NCI-H446 (cell line): ENCODE measurements around the gene ZNF778.
A peak's percentile ranks its signal among the peaks of the same experiment; 100 is the strongest.

ENCODE experiments used
- DNase-seq, 2 experiments: peaks; one replicate each; lab custom pipeline; 2025; lab: John Stamatoyannopoulos, UW

ZNF778 gene

DNA sequence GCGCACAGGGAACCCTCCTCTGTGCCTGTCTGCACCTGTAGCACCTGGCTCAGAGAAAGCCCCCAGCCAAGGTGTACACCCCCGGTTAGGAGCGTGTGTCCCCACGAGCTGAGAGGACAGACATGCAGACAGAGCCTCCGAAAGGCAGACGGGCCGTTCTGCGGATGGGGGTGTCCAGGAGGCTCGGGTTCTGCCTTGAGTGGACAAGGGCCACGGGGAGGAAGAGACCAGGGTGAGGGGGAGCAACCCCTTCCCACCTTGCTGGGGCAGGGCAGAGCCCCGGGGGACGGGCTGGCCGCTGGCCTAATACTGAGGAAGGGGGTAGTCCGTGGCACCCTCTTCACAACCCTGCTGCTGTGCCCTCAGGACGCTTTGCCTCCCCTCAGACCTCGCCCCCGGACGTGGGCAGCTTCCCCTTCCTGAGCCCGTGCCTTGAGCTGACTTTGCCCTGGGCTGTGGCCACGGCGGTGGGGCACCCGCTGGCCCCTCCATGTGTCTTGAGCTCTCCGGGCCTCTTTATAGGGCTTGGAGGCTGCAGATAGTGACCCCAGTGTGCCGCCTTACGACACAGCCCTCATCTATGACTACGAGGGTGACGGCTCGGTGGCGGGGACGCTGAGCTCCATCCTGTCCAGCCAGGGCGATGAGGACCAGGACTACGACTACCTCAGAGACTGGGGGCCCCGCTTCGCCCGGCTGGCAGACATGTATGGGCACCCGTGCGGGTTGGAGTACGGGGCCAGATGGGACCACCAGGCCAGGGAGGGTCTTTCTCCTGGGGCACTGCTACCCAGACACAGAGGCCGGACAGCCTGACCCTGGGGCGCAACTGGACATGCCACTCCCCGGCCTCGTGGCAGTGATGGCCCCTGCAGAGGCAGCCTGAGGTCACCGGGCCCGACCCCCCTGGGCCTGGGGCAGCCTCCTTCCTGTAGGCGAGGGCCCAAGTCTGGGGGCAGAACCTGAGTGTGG, 22.9 kb upstream of the ZNF778 start:
- DNase-seq = no peak

DNA sequence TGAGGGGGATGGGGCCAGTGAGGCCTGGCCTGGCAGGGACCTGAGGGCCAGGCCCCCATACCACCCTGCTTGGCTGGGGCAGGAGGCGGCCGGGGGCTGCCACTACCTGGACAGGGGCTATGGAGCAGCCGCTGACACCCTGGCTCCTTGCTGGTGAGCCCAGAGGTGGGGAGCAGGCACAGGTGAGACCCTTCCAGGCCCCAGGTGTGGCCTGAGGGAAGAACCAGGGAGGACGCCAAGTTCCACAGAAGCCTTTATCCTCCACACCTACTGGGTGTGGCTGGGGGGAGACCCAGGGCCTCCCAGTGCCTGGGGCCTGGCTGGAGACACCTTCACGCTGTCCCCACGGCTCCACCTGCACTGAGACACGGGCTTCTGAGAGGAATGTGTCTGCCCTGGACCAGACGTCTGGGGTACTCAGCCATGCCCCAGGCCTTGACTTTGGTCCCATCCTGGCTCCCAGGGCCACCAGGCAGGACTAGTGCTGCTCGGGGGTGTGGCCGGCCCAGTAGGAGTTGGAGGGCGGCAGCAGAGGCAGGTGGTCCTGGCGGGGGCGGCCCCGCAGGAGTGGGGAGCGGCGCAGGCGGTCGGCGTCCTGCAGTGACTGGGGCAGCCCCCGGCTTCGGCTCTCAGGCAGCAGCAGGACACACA, 21.9 kb upstream of the ZNF778 start:
- DNase-seq = no peak

DNA sequence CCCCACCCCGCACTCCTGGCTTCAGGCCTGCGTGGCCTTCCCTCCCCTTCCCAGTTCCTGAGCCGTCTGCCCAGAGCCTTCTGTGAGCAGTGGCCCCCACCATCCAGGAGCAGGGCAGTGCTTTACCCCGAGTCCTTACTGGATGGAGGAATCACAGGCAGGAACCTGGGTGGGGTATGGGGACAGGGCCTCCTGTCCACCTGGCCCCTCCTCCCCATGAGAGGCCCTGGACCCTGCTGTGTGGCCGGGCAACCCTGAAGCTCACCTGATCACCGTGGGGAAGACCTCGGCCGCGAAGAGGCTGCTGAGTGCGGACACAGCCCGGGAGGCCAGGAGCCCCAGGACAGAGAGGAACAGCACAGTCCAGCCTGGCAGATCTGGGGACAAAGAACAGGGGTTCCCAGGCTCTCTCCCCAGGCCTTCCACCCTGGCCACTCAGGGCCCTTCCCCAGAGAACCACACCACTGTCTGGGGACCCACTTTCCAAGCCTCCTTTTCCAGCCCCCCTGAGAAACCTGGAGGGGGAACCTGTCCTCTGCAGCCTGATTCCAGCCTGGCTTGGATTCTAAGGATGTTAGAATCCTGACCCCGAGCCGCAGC, 20.4 kb upstream of the ZNF778 start:
- no peak for DNase-seq

DNA sequence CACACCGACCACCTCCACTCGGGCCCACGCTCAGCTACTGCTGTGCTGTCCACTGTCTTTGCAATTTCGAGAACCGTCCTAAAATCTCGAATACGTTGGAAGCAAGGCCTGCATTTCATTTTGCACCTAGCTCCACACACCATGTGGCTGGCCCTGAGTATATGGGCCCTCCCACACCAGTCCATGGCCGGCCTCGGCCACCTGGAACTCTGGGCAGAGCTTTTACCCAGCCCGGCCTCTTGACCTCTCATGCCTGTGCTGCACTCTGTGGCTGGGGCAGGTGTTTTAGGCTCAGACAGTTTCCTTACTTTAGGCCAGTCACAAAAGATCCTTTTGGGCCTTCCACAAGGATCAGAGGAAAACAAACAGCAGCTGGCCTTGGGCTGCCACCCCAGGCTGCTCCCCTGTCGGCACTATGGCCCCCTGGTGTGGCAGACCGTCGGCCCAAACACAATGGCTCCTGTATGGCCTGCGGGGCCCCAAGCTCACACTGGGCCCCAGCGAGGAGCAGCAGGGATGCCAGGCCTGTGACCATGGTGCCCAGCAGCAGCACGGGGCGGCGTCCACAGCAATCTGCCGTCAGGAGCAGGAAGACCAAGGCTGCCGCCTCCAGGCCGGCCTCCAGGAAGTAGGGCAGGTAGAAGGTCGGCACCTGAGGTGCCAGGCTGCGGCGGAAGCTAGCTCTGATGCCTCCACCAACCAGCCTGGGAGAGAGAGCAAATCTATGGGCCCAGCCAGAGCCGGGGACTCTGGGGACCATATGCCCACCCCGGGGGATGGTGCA, 19.7 kb upstream of the ZNF778 start:
- DNase-seq = no peak

DNA sequence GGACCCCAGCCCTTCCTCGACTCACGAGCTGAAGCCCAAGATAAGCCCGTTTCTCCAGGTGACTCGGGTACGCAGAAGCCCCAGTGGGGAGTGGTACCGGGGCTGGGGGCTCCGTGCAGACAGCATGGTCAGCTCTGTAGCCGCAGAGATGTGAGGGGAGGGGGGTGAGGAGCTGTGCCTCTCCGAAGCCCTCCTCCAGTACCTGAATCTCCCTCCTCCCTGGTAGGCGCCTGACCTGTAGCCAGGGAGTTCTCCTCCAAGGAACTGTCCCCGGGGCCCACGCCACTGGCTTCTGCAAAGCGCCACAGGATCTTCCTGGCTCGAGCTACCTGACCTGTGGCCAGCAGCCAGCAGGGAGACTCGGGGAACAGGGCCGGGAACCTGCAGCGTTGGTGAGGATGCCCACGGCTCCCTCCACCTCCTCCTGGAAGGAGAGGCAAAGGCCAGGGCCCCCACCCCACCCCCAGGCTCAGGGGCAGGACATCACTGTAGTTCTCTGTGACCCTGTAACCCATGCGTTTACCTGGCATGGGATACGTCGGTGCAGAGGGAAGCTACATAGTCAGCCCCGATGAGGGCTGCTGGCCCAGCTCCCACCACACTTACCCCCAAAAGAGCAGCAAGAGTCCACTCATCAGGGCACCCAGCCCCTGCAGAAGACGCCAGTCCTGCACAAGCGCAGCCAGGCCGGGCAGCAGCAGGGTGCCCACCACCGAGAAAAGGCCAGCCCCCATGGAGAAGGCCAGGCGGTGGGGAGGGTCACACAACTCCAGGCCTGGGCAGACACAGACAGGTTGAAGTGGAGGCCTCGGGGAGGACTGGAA, 18.9 kb upstream of the ZNF778 start:
- no peak for DNase-seq

DNA sequence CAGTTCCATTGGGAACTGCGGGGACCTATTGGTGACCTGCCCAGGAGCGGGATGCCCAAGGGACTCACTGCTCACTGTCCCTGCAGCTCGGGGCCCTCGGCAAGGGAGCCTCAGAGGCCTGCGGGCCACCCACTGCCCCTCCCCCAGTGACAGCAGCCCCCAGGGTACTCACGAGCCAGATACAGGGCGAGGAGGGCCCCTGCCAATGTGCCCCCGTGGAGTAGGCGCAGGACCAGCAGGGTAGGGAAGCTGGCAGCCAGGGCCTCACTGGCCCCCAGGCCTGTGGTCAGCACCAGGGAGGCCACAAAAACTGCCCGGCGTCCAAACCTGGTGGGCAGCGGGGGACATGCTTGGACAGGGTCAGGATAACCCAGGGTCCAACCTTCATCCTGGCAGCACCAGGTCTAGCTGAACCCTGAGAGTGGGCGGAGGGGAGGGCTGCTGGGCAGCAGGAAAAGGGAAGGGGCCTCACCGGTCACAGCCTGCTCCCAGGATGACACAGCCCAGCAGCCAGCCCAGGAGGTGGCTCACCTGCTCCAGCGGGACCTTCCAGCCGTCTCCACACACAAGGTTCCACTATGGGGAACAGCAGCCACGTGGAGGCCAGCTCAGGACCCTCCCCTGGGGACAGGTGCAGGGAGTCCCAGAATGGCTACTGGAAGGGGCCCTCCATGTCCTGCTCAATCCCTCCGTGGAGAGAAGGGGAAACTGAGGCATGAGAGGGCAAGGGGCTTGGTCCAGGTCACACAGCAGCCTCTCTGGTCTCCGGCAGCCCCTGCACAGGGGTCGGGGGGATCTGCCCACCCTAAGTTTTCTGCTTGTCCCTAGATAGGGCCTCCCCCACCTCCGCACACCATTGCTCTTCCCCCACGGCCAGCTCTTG, 18.0 kb upstream of the ZNF778 start:
- DNase-seq = no peak

DNA sequence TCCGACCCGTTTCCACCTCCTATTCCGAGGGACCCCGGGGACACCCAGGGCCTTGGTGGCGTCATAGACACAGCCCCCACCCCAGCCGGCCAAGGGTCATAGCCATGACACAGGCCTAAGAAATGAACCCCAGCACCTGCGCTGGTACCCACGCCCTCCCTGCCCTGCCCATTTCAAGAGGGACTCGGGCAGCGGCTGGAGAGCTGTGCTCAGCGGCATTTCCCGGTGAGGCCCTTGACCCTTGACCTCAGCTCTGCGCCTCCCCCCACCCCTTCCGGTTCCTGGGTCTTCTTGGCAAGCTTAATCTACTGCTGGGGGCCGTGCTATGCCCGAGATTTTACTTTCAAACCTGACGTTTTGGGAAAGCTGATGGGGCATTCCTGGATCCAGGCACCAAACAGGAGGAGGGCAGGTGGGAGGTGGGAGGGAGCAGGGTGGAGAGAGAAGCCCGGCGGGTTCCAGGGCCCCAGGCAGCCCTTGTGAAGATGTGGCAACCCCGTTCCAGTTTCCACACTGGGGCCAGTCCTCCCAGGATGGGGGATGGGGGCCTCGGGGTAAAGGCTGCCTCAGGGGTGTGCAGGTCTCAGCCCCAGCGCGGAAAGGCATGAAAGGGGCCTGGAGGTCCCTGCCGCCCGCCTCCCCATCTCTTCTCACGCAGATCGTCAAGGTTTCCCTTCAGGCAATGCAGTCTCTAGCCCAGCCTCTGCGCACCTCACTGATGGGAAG, 17.2 kb upstream of the ZNF778 start, which contains the start of gene SLC22A31:
TSS of gene SLC22A31 (minus strand) at position 414 of the 726 bp plus-strand sequence. CDS start at position 378, 36 bp downstream.
- DNase-seq = no peak

DNA sequence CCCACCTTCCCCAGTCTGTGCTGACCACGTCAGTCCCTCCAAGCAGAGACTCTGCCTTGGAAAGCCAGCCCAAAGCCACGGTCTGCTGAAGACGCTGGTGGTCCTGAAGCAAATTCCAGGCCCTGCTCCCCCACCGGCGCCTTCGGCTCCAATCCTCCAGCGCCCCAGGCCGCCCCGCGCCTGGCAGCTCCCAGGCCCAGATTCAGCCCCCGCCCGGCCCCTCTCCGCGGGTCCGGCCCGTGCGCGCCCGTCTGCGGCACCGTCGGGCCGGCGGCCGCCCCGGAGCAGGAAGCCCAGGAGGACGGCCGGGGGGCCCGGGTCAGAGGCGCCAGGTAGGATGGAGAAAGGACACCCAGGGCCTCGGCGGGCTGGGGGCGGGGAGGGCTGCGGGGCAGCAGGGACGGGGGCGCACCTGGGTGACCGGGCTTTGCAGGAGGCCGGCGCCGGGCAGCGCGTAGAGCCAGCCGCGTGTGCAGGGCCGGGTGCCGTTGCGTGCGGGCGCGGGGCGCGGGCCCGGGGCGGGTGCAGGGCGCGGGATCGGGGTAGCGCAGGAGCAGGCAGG, 16.6 kb upstream of the ZNF778 start:
- DNase-seq = no peak

DNA sequence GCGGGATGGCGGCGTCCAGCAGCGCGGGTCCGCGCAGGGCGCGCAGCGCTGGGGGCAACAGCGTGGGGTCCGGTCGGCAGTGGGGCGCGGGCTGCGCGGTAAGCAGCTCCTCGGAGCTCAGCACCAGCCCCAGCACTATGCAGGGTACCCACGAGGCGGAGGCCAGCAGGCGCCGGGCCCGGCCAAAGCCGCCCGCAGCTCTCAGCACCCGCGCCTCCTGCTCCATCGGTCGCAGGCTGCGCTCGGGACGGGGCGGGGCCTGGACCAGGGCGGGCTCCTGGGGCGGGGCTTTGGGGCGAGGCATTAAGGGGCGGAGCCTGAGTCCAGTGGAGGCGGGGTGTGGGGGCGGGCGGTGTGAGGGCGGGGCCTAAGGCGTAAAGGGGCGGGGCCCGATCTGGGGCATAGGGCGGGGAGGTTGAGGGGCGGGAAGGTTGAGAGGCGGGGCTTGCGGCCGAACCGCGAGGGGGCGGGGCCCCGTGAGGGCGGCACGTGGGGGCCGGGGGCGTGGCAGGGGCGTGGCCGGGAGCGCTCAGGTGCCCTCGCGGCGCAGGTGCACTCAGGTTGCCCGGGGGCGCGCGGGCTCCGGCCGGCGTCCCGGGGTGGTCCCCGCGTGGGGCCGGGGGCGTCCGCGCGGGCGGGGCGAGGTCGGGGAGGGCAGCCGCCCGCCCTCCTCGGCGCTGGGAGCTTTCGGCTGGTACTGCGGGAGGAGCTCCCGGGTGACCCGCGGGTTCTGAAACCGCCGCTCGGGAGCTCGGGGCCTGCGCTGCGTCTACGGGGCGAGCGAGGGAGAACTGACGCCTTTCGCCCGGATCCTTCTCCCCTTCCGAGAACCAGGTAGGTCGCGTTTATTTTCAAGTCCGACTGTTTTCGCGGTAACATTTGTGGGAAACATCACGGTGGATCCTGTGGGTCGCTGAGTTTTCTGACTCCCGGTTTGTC, 15.8 kb upstream of the ZNF778 start:
- peak in 1 of 2 experiments; percentile 82 for DNase-seq

DNA sequence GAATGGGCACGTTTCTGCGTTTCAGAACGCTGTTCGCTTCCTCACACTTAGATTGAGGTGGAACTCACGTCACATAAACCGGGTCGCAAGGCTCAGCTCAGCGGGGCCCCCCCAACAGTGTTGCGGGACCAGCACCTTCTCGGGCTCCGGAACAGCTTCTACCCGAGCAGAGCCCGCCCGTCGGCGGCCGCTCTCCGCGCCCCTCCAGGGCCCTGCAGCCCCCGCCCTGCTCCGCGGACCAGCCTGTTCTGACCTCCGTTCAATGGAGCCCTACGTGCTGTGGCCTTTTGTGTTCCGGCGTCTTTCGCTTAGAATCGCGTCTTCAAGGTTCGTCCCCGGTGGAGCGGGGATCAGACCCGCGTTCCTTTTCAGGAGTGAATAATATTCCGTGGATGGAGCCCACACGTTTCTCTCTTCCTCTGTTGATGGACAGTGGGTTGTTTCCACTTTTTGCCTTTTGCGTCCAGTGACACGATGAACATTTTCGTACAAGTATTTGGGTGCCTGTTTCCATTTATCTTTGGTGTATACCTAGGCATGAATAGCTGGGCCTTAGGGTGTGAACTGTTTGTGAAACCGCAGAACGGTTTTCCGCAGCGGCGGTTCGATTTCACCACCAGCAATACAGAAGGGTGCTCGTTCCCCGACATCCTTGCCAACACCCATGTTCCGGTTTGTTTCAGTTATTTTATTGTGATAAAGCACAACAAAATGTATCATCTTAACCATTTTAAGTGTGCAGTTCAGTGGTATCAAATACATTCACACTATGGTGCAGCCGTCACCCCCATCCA, 14.9 kb upstream of the ZNF778 start:
- no peak for DNase-seq

DNA sequence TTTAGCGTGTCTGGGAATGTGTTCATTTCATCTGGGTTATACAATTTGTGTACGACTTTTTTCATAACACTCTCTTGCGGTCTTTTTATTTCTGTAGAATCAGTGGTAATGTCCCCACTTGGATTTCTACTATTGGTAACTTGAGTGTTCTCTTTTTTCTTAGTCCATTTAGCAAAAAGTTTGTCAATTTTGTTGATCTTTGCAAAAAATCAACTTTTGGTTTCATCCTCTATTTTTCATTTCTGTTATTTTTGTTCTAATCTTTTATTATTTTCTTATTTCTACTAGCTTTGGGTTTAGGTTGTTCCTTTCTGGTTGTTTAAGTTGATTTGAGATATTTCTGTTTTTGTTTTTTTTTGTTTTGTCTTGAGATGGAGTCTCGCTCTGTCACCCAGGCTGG, 9.5 kb upstream of the ZNF778 start:
- no peak for DNase-seq

DNA sequence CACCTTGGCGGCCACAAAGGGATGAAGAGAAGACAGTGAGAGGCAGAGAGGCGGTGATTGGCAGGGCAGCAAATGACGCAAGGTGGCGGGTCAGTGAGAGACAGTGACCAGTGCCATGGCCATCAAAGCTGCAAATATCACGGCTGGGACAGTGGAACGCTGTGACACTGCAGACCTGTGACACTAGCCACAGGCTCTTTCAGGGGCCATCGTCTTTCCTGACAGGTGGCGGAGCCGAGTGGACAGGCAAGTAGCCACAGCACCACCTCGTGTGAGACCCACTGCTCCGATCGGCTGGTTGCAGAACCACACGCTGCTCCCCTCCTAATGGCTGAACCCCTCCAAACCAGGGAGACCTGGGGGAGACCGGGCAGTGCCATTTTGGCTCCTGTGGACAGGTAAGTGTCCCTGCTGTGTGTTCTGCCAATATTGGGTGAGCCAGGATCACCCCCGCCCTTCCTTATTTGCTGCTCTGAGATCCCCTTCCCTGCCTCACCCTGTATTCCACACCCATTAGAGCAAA, 7.9 kb upstream of the ZNF778 start:
- DNase-seq = no peak

DNA sequence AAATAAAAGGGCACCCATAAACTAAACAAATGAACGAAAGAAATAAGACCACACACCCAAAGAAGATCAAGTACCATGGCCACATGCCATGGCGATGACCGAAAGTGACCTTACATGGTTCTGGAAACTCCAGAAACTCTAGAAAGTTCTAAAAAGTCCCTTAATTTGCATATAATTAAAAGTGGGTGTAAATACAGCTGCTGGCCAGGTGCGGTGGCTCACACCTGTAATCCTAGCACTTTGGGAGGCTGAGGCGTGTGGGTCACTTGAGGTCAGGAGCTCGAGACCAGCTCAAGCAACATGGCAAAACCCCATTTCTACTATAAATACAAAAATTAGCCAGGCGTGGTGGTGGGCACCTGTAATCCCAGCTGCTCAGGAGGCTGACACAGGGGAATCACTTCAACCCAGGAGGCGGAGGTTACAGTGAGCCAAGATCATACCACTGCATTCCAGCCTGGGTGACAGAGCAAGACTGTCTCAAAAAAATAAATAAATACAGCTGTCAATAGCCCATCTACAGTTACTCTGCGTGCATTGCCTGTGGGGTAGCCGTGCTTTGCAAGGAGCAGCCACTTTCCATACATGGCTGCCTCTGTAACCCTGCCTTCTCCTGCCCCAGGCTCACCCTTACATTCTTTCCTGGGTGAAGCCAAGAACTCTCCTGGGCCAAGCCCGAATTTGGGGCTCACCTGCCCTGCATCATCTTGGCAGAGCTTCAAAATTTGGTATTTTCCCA, 7.2 kb upstream of the ZNF778 start:
- no peak for DNase-seq

DNA sequence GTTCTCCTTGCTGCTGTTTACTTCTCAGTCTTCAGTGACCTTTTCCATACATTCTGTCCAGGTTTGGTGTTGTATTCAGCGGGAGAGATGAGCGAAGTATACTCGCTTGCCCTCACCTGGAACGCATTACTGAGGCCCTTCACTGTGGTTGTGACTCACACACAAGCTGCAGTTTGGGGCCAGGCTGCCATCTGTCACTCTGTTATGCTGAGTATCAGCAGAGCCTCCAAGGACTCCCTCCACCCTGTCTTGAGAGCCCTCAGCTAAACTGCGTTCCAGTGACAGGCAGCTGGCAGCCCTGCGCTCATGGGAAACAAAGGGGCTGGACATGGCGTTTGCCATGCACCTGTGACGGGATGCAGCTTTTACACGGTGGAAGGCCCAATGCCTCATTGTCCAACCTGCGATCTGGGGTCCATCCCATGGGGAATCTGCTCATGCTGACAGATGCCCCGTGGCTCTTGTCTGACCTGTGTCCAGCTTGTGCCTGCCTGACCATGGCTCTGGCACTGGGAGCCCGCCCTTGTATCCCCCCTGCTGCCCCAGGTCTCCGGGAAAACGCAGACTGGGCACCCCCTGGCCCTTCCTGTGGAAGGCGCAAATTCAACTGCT, 6.5 kb upstream of the ZNF778 start:
- DNase-seq = peak in 1 of 2 experiments; percentile 66

DNA sequence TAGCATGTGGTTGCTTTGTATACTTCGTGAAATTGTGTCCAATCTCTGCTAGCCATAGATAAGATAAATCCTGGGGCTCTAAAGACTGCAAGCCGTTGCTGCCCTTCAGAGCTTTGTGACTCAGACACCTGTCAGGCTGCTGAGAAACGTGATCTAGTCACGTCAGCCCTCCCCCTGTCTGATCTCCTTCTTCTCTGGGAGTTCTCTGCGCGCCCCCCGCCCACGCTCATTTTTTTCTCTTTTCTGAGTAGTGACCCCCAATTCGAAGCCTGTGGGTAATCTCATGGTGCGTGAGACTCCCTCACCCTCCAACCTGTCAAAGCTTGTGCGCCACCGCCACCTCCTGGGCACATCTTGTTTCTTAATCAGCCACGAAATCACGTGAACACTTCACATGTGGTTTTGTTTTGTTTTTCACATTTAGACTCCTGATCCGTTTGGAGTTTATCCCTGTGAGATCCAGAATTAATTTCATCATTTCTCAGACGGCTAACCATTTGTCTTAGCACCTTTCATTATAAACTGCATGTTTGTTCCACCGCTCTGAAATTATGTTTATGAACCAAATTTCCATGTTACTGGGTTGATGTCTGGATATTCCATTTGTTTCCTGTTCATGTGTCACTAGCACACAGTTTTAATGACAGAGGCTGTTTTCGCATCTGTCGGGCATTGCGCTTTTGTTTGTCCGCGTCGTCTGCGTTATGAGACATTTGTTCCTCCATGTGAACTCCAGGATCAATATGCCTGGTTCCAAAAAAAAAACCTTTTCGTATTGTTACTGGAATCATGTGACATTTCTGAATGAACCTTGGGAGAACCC, 977 bp upstream of the ZNF778 start:
- DNase-seq = peak; percentile 37 to 56
